ENCODE data around the gene NBL1. TPM values are rescaled to one million over a fixed set of nuclear protein-coding genes. Genes with fewer than 3 reads are reported as not detected.

NBL1 gene
- total and polyA plus RNA-seq, 10 of the 15 experiments (the other 5 are each of a cell fraction or from before 2014, with no cell fraction given) = 0.13 to 2.4 (median 0.81) TPM; not detected in 1

- TF ChIP-seq, protein P1, sequence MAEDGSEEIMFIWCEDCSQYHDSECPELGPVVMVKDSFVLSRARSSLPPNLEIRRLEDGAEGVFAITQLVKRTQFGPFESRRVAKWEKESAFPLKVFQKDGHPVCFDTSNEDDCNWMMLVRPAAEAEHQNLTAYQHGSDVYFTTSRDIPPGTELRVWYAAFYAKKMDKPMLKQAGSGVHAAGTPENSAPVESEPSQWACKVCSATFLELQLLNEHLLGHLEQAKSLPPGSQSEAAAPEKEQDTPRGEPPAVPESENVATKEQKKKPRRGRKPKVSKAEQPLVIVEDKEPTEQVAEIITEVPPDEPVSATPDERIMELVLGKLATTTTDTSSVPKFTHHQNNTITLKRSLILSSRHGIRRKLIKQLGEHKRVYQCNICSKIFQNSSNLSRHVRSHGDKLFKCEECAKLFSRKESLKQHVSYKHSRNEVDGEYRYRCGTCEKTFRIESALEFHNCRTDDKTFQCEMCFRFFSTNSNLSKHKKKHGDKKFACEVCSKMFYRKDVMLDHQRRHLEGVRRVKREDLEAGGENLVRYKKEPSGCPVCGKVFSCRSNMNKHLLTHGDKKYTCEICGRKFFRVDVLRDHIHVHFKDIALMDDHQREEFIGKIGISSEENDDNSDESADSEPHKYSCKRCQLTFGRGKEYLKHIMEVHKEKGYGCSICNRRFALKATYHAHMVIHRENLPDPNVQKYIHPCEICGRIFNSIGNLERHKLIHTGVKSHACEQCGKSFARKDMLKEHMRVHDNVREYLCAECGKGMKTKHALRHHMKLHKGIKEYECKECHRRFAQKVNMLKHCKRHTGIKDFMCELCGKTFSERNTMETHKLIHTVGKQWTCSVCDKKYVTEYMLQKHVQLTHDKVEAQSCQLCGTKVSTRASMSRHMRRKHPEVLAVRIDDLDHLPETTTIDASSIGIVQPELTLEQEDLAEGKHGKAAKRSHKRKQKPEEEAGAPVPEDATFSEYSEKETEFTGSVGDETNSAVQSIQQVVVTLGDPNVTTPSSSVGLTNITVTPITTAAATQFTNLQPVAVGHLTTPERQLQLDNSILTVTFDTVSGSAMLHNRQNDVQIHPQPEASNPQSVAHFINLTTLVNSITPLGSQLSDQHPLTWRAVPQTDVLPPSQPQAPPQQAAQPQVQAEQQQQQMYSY (CRISPR knock-in tag; IDR thresholded peaks at IDR 0.05) = no peak
- TF ChIP-seq EED (IDR thresholded peaks at IDR 0.05; ENCODE audit: low read depth) (no peak), CHD4 (IDR thresholded peaks at IDR 0.05) (no peak), YY1 (IDR thresholded peaks at IDR 0.05; ENCODE audit: low read depth, low read length) (no peak)
Measured at GRCh38 chr1:19655718-19656080, 11.6 kb downstream of the NBL1 start (continued).

GRCh38 chr1:19656134-19656779 is 12.1 kb downstream of the NBL1 start:
- H3K4me3 ChIP-seq = no peak overlapping the region
- no peak overlapping the region for H3K4me2 ChIP-seq (ENCODE audit: control insufficient read depth, insufficient read depth)
- no peaks in the 10 kb centered on the region for H3K36me3 ChIP-seq (ENCODE audit: control insufficient read depth in 2 of 2, insufficient read depth in 2 of 2, low read length in 1 of 2)
- H3K27me3 ChIP-seq (replicated peaks in 1 of 2; ENCODE audit: control insufficient read depth in 2 of 2, insufficient read depth in 2 of 2, low read length in 1 of 2) = no peaks in the 10 kb centered on the region; a peak in 1 of 4 replicates
- FAIRE-seq (no peak), DNase-seq (ENCODE audit: low read depth, low spot score) (no peak), ATAC-seq (no peak)
- intact Hi-C loops (cut with micrococcal nuclease; ENCODE audit: unreplicated experiment) = loop anchor here (10.0 kb wide), 1 partner anchor 341 kb away; the partner anchor contains the start of genes AKR7A2 and SLC66A1
- in situ Hi-C loops (cut with MboI) = no loop called here
- ChIA-PET SMC1A (ENCODE audit: uncharacterized antibody, unreplicated experiment) (no interaction called here), RAD21 (ENCODE audit: unreplicated experiment) (no interaction called here), CTCF (interaction anchor here (0.6 to 0.7 kb wide), 2 partner anchors 55 to 489 kb away, joined by 3 read pairs; no protein-coding TSS in a partner anchor), POLR2A (interaction anchor here (0.6 kb wide), 1 partner anchor 252 kb away, joined by 4 read pairs; no protein-coding TSS in a partner anchor)
- H3K79me2 ChIP-seq (ENCODE audit: control insufficient read depth, insufficient read depth, low read length) = no peaks in the 10 kb centered on the region
- WGBS (ENCODE audit: insufficient coverage, insufficient replicate concordance, low lambda C conversion rate, missing lambda C conversion rate) = 86% methylated on average over 6 of the region's 9 CpGs
- H2AFZ ChIP-seq (ENCODE audit: control insufficient read depth, low read depth, low read length) = no peak overlapping the region
- H3K9ac ChIP-seq (ENCODE audit: control insufficient read depth, insufficient read depth, low read length) = no peak overlapping the region
- no peaks in the 10 kb centered on the region for H3K4me1 ChIP-seq (ENCODE audit: control insufficient read depth, insufficient read depth, low read length)
- no peaks in the 10 kb centered on the region for H3K9me3 ChIP-seq (replicated peaks; ENCODE audit: control insufficient read depth, insufficient read depth, low read length)
- no peak overlapping the region for H3K27ac ChIP-seq (ENCODE audit: control insufficient read depth, insufficient read depth)
- TF ChIP-seq CHD4 (IDR thresholded peaks at IDR 0.05) (no peak), CEBPB (IDR thresholded peaks at IDR 0.05; ENCODE audit: borderline replicate concordance in 1 of 2, low read depth in 2 of 2, low read length in 2 of 2) (no peak), CHD1 (IDR thresholded peaks at IDR 0.05; ENCODE audit: low read depth, low read length) (no peak), ZZZ3 (IDR thresholded peaks at IDR 0.05; ENCODE audit: control insufficient read depth, insufficient read length, low read depth) (no peak), TCF3 (IDR thresholded peaks at IDR 0.05; ENCODE audit: borderline replicate concordance, insufficient read depth, low read depth, low read length) (no peak), RAD21 (IDR thresholded peaks at IDR 0.05; ENCODE audit: insufficient read depth, low read depth, low read length) (no peak), RCOR1 (conservative IDR thresholded peaks at IDR 0.05; ENCODE audit: low read depth, low read length) (no peak), NFYA (IDR thresholded peaks at IDR 0.05; ENCODE audit: borderline replicate concordance, low read depth, low read length) (no peak), BCL3 (IDR thresholded peaks at IDR 0.05; ENCODE audit: borderline replicate concordance, insufficient read depth, low read depth, low read length, poor library complexity, severe bottlenecking) (no peak), POLR2AphosphoS5 (IDR thresholded peaks at IDR 0.05; ENCODE audit: low read length) (no peak)
- TF ChIP-seq, protein P2, sequence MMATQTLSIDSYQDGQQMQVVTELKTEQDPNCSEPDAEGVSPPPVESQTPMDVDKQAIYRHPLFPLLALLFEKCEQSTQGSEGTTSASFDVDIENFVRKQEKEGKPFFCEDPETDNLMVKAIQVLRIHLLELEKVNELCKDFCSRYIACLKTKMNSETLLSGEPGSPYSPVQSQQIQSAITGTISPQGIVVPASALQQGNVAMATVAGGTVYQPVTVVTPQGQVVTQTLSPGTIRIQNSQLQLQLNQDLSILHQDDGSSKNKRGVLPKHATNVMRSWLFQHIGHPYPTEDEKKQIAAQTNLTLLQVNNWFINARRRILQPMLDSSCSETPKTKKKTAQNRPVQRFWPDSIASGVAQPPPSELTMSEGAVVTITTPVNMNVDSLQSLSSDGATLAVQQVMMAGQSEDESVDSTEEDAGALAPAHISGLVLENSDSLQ (IDR thresholded peaks at IDR 0.05) = no peak
- BruUV-seq (replicated peaks) = no TSS peak
- H4K20me1 ChIP-seq (ENCODE audit: control insufficient read depth, insufficient read depth) = no peaks in the 10 kb centered on the region

All from GM12878 (cell line).